Measurements from ENCODE around the gene CPA4.

Gene CPA4

DNA sequence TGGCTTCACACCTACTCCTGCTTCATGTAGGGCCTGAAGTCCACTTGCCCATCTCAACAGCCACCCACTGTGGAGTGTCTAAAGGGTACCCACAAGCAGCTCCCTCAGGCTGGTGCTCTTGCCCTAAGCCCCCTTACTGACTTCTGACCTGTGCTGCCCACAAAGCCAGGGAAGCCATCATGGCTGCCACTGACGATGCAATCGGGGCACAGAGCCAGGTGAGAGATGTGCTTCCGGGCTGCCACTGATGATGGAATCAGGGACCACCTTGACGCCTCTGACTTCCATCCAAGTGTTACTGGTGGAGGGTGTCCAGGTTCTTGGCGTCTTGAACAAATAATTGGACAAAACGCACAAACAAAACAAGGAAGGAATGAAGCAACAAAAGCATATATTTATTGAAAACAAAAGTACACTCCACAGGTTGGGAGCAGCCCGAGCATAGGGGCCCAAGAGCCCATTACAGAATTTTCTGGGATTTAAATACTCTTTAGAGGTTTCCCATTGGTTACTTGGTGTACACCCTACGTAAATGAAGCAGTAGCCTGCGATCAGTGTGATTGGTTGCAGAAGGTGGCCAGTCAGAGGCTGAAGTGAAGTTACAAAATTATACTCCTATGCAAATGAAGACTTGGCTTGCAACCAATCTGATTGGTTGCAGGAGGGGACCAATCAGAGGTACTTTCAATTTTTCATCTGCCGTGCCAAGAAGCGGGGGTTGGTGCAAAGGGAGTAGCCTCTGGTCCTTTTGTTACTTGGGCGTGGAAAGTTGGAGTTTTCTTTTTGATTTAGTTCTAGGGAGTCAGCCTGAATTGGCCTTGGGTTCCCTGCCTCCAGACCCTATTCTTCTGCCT is 21.8 kb upstream of the CPA4 start:
- DNase-seq (ENCODE audit: extremely low spot score) = no peak
- POLR2A ChIA-PET = no interaction called here
- TF ChIP-seq, protein P1, sequence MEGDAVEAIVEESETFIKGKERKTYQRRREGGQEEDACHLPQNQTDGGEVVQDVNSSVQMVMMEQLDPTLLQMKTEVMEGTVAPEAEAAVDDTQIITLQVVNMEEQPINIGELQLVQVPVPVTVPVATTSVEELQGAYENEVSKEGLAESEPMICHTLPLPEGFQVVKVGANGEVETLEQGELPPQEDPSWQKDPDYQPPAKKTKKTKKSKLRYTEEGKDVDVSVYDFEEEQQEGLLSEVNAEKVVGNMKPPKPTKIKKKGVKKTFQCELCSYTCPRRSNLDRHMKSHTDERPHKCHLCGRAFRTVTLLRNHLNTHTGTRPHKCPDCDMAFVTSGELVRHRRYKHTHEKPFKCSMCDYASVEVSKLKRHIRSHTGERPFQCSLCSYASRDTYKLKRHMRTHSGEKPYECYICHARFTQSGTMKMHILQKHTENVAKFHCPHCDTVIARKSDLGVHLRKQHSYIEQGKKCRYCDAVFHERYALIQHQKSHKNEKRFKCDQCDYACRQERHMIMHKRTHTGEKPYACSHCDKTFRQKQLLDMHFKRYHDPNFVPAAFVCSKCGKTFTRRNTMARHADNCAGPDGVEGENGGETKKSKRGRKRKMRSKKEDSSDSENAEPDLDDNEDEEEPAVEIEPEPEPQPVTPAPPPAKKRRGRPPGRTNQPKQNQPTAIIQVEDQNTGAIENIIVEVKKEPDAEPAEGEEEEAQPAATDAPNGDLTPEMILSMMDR (IDR thresholded peaks at IDR 0.05; ENCODE audit: control extremely low read depth, extremely low read depth, low read depth, missing control alignments) = no peak
- CTCF ChIA-PET = interaction anchor here (1.6 kb wide), 1 partner anchor 31 kb away, joined by 3 read pairs; no protein-coding TSS in a partner anchor

DNA sequence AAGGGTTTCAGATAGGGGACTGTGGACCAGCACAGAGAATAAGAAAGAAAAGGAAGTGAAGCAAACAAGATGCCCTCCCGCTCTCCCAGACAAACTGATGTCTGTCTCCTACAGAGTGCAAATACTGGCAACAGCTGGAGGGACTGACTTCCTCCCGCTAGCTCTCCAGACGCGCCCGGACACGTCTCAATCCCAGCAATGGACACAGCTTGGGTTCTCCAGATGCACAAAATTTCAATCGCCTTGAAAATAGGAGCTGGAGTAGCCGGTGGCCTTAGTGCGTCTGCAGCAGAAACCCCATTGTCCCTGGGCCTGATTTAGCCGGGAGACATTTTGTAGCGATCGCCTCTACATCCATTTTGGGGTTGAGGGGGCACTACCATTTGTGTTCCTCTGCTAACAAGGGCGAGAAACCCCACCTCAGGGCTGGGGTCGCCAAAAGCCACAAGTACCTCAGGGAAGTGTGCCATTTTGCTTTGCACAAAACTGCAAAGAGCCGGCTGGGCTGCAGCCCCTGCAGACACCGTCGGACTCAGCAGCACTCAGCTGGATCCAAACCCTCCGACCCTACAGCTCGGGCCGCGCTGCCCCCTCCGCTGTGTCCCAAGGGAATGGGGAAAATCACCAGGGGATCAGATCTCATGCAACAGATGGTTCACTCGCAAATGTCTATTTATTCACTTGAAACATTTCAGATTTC is 20.4 kb upstream of the CPA4 start:
- TF ChIP-seq, protein P1 (IDR thresholded peaks at IDR 0.05; ENCODE audit: control extremely low read depth, extremely low read depth, low read depth, missing control alignments) = no peak
- CTCF ChIA-PET = no interaction called here
- DNase-seq (ENCODE audit: extremely low spot score) = no peak
- POLR2A ChIA-PET = interaction anchor here (0.6 kb wide), 1 partner anchor 262 kb away, joined by 6 read pairs; no protein-coding TSS in a partner anchor

DNA sequence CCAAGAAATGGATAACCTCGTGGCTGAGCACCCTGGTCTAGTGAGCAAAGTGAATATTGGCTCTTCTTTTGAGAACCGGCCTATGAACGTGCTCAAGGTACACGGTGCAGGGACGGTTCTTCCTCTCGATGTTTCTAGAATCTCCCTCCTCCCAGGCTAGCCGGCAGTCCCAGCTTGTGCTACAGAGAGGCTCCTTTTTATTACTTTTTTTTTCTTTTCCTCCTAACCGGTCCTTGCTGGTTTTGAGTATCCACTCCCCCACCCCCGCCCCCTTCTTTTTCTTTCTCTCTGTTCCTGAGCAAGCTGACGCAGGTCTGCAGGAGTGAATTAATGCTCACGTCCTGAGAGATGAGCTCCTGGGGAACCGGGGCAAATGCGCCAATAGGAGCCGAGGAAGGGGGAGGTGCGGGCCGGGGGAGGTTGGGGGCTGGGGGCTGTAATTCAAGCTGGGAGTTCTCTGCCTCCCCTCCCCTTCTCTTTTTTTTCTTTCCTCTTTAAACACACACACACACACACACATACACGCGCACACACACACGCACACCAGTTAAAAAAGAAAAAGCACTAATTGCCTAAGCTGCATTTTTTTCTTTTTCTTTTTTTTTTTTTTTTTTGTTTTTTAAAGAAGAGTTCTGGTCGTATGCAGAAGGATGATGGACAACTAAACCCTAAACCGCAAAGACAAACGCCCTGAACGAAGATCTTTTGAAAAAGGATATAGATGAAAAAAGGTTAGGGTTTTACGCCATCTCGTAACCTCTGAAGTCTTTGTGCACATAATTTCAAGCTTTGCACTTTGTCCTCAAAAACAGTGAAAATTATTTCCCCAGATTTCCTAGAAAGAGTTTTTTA is 19.7 kb upstream of the CPA4 start:
- ChIA-PET CTCF (no interaction called here), POLR2A (interaction anchor here (0.6 kb wide), 2 partner anchors 234 to 263 kb away, joined by 3 to 6 read pairs; no protein-coding TSS in a partner anchor)
- TF ChIP-seq, protein P1 (IDR thresholded peaks at IDR 0.05; ENCODE audit: control extremely low read depth, extremely low read depth, low read depth, missing control alignments) = no peak
- no peak for DNase-seq (ENCODE audit: extremely low spot score)

DNA sequence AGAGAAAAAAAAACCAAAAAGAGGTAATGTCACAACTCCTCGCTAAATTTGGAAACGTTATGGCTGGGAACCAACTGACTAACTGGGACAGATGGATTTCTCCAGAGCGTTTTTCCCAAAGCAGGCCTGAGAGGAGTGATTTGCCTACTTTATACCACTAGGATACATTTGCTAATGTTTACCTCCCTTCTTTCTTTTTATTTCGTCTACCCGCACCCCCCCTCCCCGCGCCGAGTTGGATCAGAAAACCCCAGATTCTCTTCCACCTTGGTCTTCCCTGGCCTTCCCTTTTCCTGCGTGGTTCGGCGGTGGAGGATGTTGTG is 19.1 kb upstream of the CPA4 start:
- no peak for DNase-seq (ENCODE audit: extremely low spot score)
- CTCF ChIA-PET = no interaction called here
- TF ChIP-seq, protein P1 (IDR thresholded peaks at IDR 0.05; ENCODE audit: control extremely low read depth, extremely low read depth, low read depth, missing control alignments) = no peak
- POLR2A ChIA-PET = no interaction called here

DNA sequence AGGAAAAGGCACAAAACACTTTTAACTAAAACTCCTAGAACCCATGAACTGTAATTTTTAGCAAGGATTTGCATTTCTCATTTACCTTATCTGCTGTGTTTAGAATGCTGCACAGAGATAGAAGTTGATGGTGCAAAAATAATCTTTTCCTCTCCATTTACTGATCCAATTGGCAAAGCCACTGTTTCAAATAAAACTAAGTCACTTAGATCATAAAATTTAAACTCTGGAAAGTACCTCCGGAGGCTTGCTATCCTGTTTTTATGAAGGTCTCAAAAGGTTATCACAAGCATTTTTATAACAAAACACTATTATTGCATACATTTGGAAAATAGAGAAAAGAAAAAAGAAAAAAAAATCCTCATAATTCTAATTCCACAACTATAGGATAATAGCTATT is 18.7 kb upstream of the CPA4 start:
- POLR2A ChIA-PET = no interaction called here
- no peak for DNase-seq (ENCODE audit: extremely low spot score)
- CTCF ChIA-PET = no interaction called here
- TF ChIP-seq, protein P1 (IDR thresholded peaks at IDR 0.05; ENCODE audit: control extremely low read depth, extremely low read depth, low read depth, missing control alignments) = no peak

DNA sequence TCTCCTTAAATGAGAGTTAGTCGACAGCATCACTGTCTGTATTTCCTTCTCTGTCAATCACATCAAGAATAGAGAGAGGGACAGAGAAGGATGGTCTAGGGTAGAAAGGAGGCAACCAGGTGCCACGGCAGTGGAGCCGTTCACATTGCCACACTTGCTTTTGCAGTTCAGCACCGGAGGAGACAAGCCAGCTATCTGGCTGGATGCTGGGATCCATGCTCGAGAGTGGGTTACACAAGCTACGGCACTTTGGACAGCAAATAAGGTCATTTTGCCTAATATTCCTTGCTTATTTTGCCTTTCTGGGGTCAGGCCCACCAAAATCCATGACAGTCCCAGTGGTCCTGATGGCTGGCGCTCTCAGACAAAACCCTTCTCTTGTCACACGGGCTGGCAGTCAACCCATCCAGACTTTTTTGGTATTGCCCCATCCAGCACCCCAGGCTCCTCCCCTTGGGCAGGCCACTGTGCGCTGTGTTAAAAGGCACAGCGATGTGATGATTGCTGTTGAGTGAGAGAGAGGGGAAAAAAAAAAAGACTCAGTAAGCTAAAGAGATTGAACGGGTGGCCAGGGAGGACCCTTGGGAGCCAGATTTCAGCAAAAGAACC is 17.9 kb upstream of the CPA4 start:
- DNase-seq (ENCODE audit: extremely low spot score) = no peak
- TF ChIP-seq, protein P1 (IDR thresholded peaks at IDR 0.05; ENCODE audit: control extremely low read depth, extremely low read depth, low read depth, missing control alignments) = no peak
- POLR2A ChIA-PET = no interaction called here
- CTCF ChIA-PET = no interaction called here

All from GM10248 (cell line).